H1 (cell line): Measurements from ENCODE around the gene MCUB. TPM values are rescaled to one million over a fixed set of nuclear protein-coding genes. Genes with fewer than 3 reads are reported as not detected.

Experiments
- CTCF ChIA-PET: fragments of 300-600 bp; sonication (Branson Sonifier 250); formaldehyde crosslinking; loops from one replicate; lab custom pipeline; 2021; ENCODE audit not compliant: partially characterized antibody; lab: Charles Lee
- POLR2A ChIA-PET: fragments of 300-600 bp; sonication (Branson Sonifier 250); formaldehyde crosslinking; loops from one replicate; lab custom pipeline; 2021; ENCODE audit warnings: inconsistent platforms; ENCODE audit not compliant: partially characterized antibody; lab: Charles Lee
- DNase-seq, 2 experiments: peaks; one replicate each; pipeline versions ENCODE4 v3.0.0 to v3.0.0-alpha.2; 2010 to 2022; ENCODE audit warnings: low spot score in 2 of 2, low read depth in 1 of 2, mixed read lengths in 1 of 2
- FAIRE-seq: peaks from 2 replicates; lab custom pipeline; 2011; peaks lifted over from hg19 to GRCh38; lab: Jason Lieb, UNC
- H2AFZ ChIP-seq: 2 replicates; pipeline ENCODE4 v1.8.1; 2012; ENCODE audit warnings: low read length, inconsistent platforms
- H2AK5ac ChIP-seq: 2 replicates; pipeline ENCODE4 v1.6.1; 2013; ENCODE audit warnings: low read depth, low read length
- H2BK120ac ChIP-seq: replicated peaks from 2 replicates; pipeline ENCODE3; 2013; ENCODE audit warnings: low read depth, low read length, inconsistent platforms
- H2BK12ac ChIP-seq: 2 replicates; pipeline ENCODE4 v1.6.1; 2013; ENCODE audit warnings: low read depth, low read length
- H2BK15ac ChIP-seq: 2 replicates; pipeline ENCODE4 v1.6.1; 2013; ENCODE audit warnings: low read length
- H2BK20ac ChIP-seq: 2 replicates; pipeline ENCODE4 v1.6.1; 2013; ENCODE audit warnings: low read length
- H2BK5ac ChIP-seq: 2 replicates; pipeline ENCODE4 v1.6.1; 2013; ENCODE audit warnings: low read depth, low read length
- H3K14ac ChIP-seq: 2 replicates; pipeline ENCODE4 v1.6.1; 2013; ENCODE audit warnings: inconsistent platforms; ENCODE audit not compliant: insufficient read length
- H3K18ac ChIP-seq: 2 replicates; pipeline ENCODE4 v1.6.1; 2013; ENCODE audit warnings: low read length; ENCODE audit errors: extremely low read depth
- H3K23ac ChIP-seq: 2 replicates; pipeline ENCODE4 v1.6.1; 2013; ENCODE audit warnings: inconsistent platforms; ENCODE audit not compliant: insufficient read length
- H3K23me2 ChIP-seq: 2 replicates; pipeline ENCODE4 v1.6.1; 2013; ENCODE audit warnings: low read depth, low read length
- H3K27ac ChIP-seq: 2 replicates; pipeline ENCODE4 v1.6.1; 2011; ENCODE audit warnings: low read depth, low read length, inconsistent platforms
- H3K27me3 ChIP-seq, 4 experiments: replicated peaks in 1 of 4; 1 replicate in 1 of 4; 2 replicates in 3 of 4; pipeline versions ENCODE4 v1.6.1 to v1.8.1; 2011 to 2013; ENCODE audit warnings: low read length in 3 of 4, mild to moderate bottlenecking in 3 of 4, inconsistent platforms in 2 of 4, mixed read lengths in 2 of 4, moderate library complexity in 1 of 4; ENCODE audit not compliant: control insufficient read depth in 3 of 4, insufficient read depth in 3 of 4; ENCODE audit errors: extremely low read depth in 1 of 4
- H3K36me3 ChIP-seq, 4 experiments: 2 replicates each; pipeline versions ENCODE4 v1.6.1 to v1.8.1; 2011 to 2013; ENCODE audit warnings: mild to moderate bottlenecking in 4 of 4, low read length in 3 of 4, moderate library complexity in 2 of 4, control low read depth in 1 of 4, inconsistent platforms in 1 of 4; ENCODE audit not compliant: insufficient read depth in 4 of 4, control insufficient read depth in 2 of 4
- H3K4ac ChIP-seq: replicated peaks from 2 replicates; pipeline ENCODE3; 2013; ENCODE audit warnings: low read length, low read depth, mixed read lengths, inconsistent platforms; ENCODE audit not compliant: insufficient read length
- H3K4me1 ChIP-seq, 4 experiments: replicated peaks in 1 of 4; 1 replicate in 1 of 4; 2 replicates in 3 of 4; pipeline versions ENCODE4 v1.6.1 to v1.8.1; 2011 to 2013; ENCODE audit warnings: low read length in 3 of 4, inconsistent platforms in 2 of 4, mixed read lengths in 1 of 4; ENCODE audit not compliant: insufficient read depth in 4 of 4, control insufficient read depth in 3 of 4
- H3K4me2 ChIP-seq, 2 experiments: 2 replicates each; pipeline versions ENCODE4 v1.6.1 to v1.8.1; 2011 to 2013; ENCODE audit warnings: low read depth in 2 of 2, low read length in 2 of 2, control low read depth in 1 of 2, inconsistent platforms in 1 of 2, mild to moderate bottlenecking in 1 of 2; ENCODE audit not compliant: insufficient read depth in 1 of 2
- H3K4me3 ChIP-seq, 4 experiments: fragments of 200-600, 300-600 bp in 1 of 4; sonication (generic), shearing (Covaris generic), sonication (Bioruptor Twin) in 1 of 4; 2 replicates each; pipeline versions ENCODE4 v1.5.1 to v1.8.1; 2011 to 2016; ENCODE audit warnings: low read length in 4 of 4, low read depth in 3 of 4, control low read depth in 2 of 4, inconsistent platforms in 2 of 4, mild to moderate bottlenecking in 2 of 4, mixed read lengths in 1 of 4, moderate library complexity in 1 of 4; ENCODE audit not compliant: insufficient read depth in 2 of 4; ENCODE audit errors: extremely low read depth in 1 of 4
- H3K56ac ChIP-seq: replicated peaks from 2 replicates; pipeline ENCODE3; 2013; ENCODE audit warnings: low read depth, mild to moderate bottlenecking, mixed read lengths, low read length, inconsistent platforms; ENCODE audit not compliant: insufficient read length
- H3K79me1 ChIP-seq: 2 replicates; pipeline ENCODE4 v1.6.1; 2013; ENCODE audit warnings: low read depth, low read length, control low read depth
- H3K79me2 ChIP-seq, 2 experiments: 2 replicates each; pipeline versions ENCODE4 v1.6.1 to v1.8.1; 2012 to 2013; ENCODE audit warnings: low read length in 2 of 2, mild to moderate bottlenecking in 2 of 2, inconsistent platforms in 1 of 2; ENCODE audit not compliant: insufficient read depth in 2 of 2, control insufficient read depth in 1 of 2
- H3K9ac ChIP-seq, 4 experiments: replicated peaks in 1 of 4; 1 replicate in 1 of 4; 2 replicates in 3 of 4; pipeline versions ENCODE4 v1.6.1 to v1.8.1; 2011 to 2013; ENCODE audit warnings: low read depth in 3 of 4, low read length in 3 of 4, control low read depth in 2 of 4, mild to moderate bottlenecking in 2 of 4, moderate library complexity in 2 of 4, inconsistent platforms in 1 of 4; ENCODE audit errors: extremely low read depth in 1 of 4
- H3K9me3 ChIP-seq, 2 experiments: 2 replicates each; pipeline versions ENCODE4 v1.6.1 to v1.8.1; 2012 to 2013; ENCODE audit warnings: mild to moderate bottlenecking in 2 of 2, moderate library complexity in 2 of 2, control low read depth in 1 of 2, inconsistent platforms in 1 of 2, low read depth in 1 of 2, low read length in 1 of 2, mixed read lengths in 1 of 2; ENCODE audit not compliant: insufficient read depth in 2 of 2
- H4K20me1 ChIP-seq, 2 experiments: replicated peaks in 1 of 2; 2 replicates each; pipeline versions ENCODE3 to v1.8.1; 2011 to 2013; ENCODE audit warnings: inconsistent platforms in 2 of 2, low read length in 2 of 2, mild to moderate bottlenecking in 1 of 2; ENCODE audit not compliant: insufficient read depth in 2 of 2, control insufficient read depth in 1 of 2
- H4K5ac ChIP-seq: 2 replicates; pipeline ENCODE4 v1.6.1; 2013; ENCODE audit warnings: low read length, low read depth, mixed read lengths, inconsistent platforms; ENCODE audit not compliant: insufficient read length
- H4K8ac ChIP-seq: 2 replicates; pipeline ENCODE4 v1.8.0; 2013; ENCODE audit warnings: mild to moderate bottlenecking, moderate library complexity, low read length, inconsistent platforms; ENCODE audit not compliant: insufficient read depth; ENCODE audit errors: extremely low read depth
- H4K91ac ChIP-seq: replicated peaks from 2 replicates; pipeline ENCODE3; 2013; ENCODE audit warnings: low read length, mixed read lengths, inconsistent platforms; ENCODE audit not compliant: insufficient read length
- EZH2 ChIP-seq: fragments of 200-600 bp; sonication (generic); IDR thresholded peaks from 2 replicates; pipeline ENCODE4 v1.7.1; 2012; ENCODE audit warnings: low read depth, mild to moderate bottlenecking, moderate library complexity, low read length, inconsistent platforms; ENCODE audit not compliant: severe bottlenecking
- SAP30 ChIP-seq: fragments of 300-600 bp; sonication (generic); IDR thresholded peaks from 2 replicates; pipeline ENCODE4 v1.7.1; 2012; ENCODE audit warnings: low read length, moderate library complexity, mild to moderate bottlenecking, inconsistent platforms; ENCODE audit not compliant: insufficient read depth, insufficient replicate concordance
- TBP ChIP-seq: IDR thresholded peaks from 2 replicates; pipeline ENCODE4 v1.6.1; 2011; ENCODE audit warnings: low read depth, low read length, improper control_type of control experiment
- WGBS, 2 experiments: shearing (Covaris generic) in 1 of 2; methylation state at CpG; one replicate each; pipeline versions ENCODE4 v1.1.6 to v1.1.7; 2013 to 2015; ENCODE audit warnings: low lambda C conversion rate in 2 of 2, mixed read lengths in 2 of 2, inconsistent platforms in 1 of 2, low coverage in 1 of 2, missing lambda C conversion rate in 1 of 2; ENCODE audit not compliant: insufficient replicate concordance in 2 of 2, insufficient coverage in 1 of 2, insufficient read length in 1 of 2; ENCODE audit errors: extremely low coverage in 1 of 2, missing lambda C conversion rate in 1 of 2; 5-methylcytosine and 5-hydroxymethylcytosine counted together
- polyA plus RNA-seq, 7 experiments: library from polyadenylated mRNA; depleted of rRNA in 3 of 7; stranded (reverse) in 5 of 7; unstranded in 2 of 7; fragments of >200 nt in 5 of 7; fragments of 200-250 nt in 2 of 7; gene quantifications; 1 replicate in 5 of 7; 2 replicates in 1 of 7; 4 replicates in 1 of 7; pipeline versions ENCODE4 v1.2.1 to v1.2.3, GENCODE V29; 2011 to 2013; ENCODE audit warnings: missing spikeins in 2 of 7, mixed read lengths in 2 of 7
- total RNA-seq: library from RNA; stranded (reverse); fragmentation: NEBNext Ultra II Directional; extraction: Animal tissue kit (Norgen Biotek cat#: 25700); gene quantifications from 2 replicates; pipeline ENCODE4 v1.2.1, GENCODE V29; 2021

The MCUB gene
- total and polyA plus RNA-seq, 2 of the 8 experiments (the other 6 are each of a cell fraction or from before 2014, with no cell fraction given) = 15.2 to 19.4 TPM

DNA sequence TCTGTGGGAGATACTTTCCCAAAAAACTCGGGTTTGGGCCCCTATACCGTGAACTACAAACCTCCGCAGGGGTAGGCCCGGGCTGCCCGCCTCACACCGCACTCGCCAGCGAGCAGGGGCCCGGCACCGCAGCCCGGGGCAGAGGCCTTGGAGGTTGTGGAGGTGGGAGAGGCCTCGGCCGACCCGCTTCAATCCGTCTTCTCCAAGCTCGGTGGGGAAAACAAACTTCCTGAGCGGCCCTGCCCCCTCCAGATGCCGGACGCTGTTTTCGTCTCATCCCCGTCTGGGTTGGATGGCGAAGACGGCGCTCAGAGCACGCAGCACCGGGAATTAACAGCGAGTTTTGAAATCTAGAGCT, 442 bp upstream of the MCUB start:
- TF ChIP-seq TBP = no peak; the same call in 1 of the 2 replicates
- peak; percentile 17 for TF ChIP-seq EZH2
- no peak for TF ChIP-seq SAP30
- Histone ChIP-seq H3K9me3 (peaks cover 2 to 9% of the 10 kb centered on the region in 2 experiments; a peak in 1 of 4 replicates), H2AK5ac (no peak overlapping the region), H3K56ac (peak overlapping the region; percentile 62), H3K9ac (peak overlapping the region; percentile 63 to 83 (median 72)), H3K4me2 (peak overlapping the region; percentile 89 to 96), H3K23me2 (peaks cover 11% of the 10 kb centered on the region), H2BK12ac (0 out of 2 replicates have a peak overlapping the region, but pooled peaks have one; percentile 42), H2BK15ac (no peak overlapping the region), H3K23ac (no peak overlapping the region), H4K91ac (no peak overlapping the region), H3K27me3 (no peaks in the 10 kb centered on the region; a peak in 1 of 7 replicates), H3K36me3 (no peaks in the 10 kb centered on the region; a peak in 1 of 8 replicates), H3K4ac (no peak overlapping the region), H4K20me1 (no peaks in the 10 kb centered on the region), H4K5ac (peak overlapping the region; percentile 32), H3K4me1 (peaks cover 0 to 4% (median 0%) of the 10 kb centered on the region in 4 experiments; a peak in 1 of 7 replicates), H2BK120ac (no peak overlapping the region), H3K27ac (peak overlapping the region; percentile 54; the same call in 1 of the 2 replicates), H2BK5ac (peak overlapping the region; percentile 78; the same call in 1 of the 2 replicates), H3K14ac (no peak overlapping the region), H3K18ac (peak overlapping the region; percentile 89), H3K79me1 (no peaks in the 10 kb centered on the region), H3K79me2 (no peaks in the 10 kb centered on the region), H2BK20ac (no peak overlapping the region), H4K8ac (peak overlapping the region; percentile 94), H2AFZ (peak overlapping the region; percentile 98), H3K4me3 (peak overlapping the region; percentile 66 to 93 (median 78))
- FAIRE-seq (no peak), DNase-seq (peak in 1 of 2 experiments; percentile 77)
- WGBS, 2 experiments = 5% methylated on average over 27 of the region's 27 CpGs; no CpG with 5 or more reads in 1 of the 2 experiments
- POLR2A ChIA-PET = interaction anchor here (0.8 to 2.0 kb wide), 3 partner anchors 8 to 127 kb away, joined by 3 to 6 read pairs (median 3); no protein-coding TSS in a partner anchor
- CTCF ChIA-PET = interaction anchor here (1.0 to 2.5 kb wide), 2 partner anchors 126 to 144 kb away, joined by 3 to 8 read pairs; partner anchors contain the start of genes CASP6 and SEC24B
